Measurements from ENCODE around the gene CARNS1. TPM values are rescaled to one million over a fixed set of nuclear protein-coding genes. Genes with fewer than 3 reads are reported as not detected.

The CARNS1 gene
- total and polyA plus RNA-seq, 10 of the 15 experiments (the other 5 are each of a cell fraction or from before 2014, with no cell fraction given), result 0.02 to 0.14 (median 0.10) TPM; not detected in 3

GRCh38 chr11:67448220-67448609 lies 32.7 kb downstream of the CARNS1 start:
- no TSS peak for BruUV-seq (replicated peaks)
- Histone ChIP-seq H3K9ac (ENCODE audit: control insufficient read depth, insufficient read depth, low read length) (no peak overlapping the region), H3K4me1 (ENCODE audit: control insufficient read depth, insufficient read depth, low read length) (peaks cover 32% of the 10 kb centered on the region), H3K4me2 (ENCODE audit: control insufficient read depth, insufficient read depth) (no peak overlapping the region), H3K79me2 (ENCODE audit: control insufficient read depth, insufficient read depth, low read length) (peaks cover 10% of the 10 kb centered on the region), H2AFZ (ENCODE audit: control insufficient read depth, low read depth, low read length) (no peak overlapping the region), H3K27me3 (replicated peaks in 1 of 2; ENCODE audit: control insufficient read depth in 2 of 2, insufficient read depth in 2 of 2, low read length in 1 of 2) (no peaks in the 10 kb centered on the region), H3K27ac (ENCODE audit: control insufficient read depth, insufficient read depth) (no peak overlapping the region), H3K4me3 (no peak overlapping the region), H3K36me3 (ENCODE audit: control insufficient read depth in 2 of 2, insufficient read depth in 2 of 2, low read length in 1 of 2) (no peaks in the 10 kb centered on the region), H4K20me1 (ENCODE audit: control insufficient read depth, insufficient read depth) (no peaks in the 10 kb centered on the region), H3K9me3 (replicated peaks; ENCODE audit: control insufficient read depth, insufficient read depth, low read length) (no peaks in the 10 kb centered on the region)
- RAD21 ChIA-PET (ENCODE audit: unreplicated experiment), result no interaction called here
- 96% methylated on average over 7 of the region's 7 CpGs for WGBS (ENCODE audit: insufficient coverage, insufficient replicate concordance, low lambda C conversion rate, missing lambda C conversion rate)
- ATAC-seq, result no peak
- in situ Hi-C loops (cut with MboI), result no loop called here
- no peak for DNase-seq (ENCODE audit: low read depth, low spot score)
- POLR2A ChIA-PET, result interaction anchor here (1.9 kb wide), 2 partner anchors 13 to 36 kb away, joined by 4 to 7 read pairs; no protein-coding TSS in a partner anchor
- SMC1A ChIA-PET (ENCODE audit: uncharacterized antibody, unreplicated experiment), result interaction anchor here (1.3 kb wide), 1 partner anchor 11 kb away, joined by 6 read pairs; the partner anchor contains the start of gene PTPRCAP
- CTCF ChIA-PET, result interaction anchor here (0.7 to 1.5 kb wide), 3 partner anchors 11 to 12 kb away, joined by 3 to 6 read pairs (median 4); no protein-coding TSS in a partner anchor
- TF ChIP-seq CHD2 (IDR thresholded peaks at IDR 0.05; ENCODE audit: borderline replicate concordance, low read depth, low read length) (no peak), POLR2A (IDR thresholded peaks at IDR 0.05; ENCODE audit: low read depth, low read length) (0 out of 2 replicates have a peak, but pooled peaks have one; percentile 19)
- intact Hi-C loops (cut with micrococcal nuclease; ENCODE audit: unreplicated experiment), result no loop called here
- FAIRE-seq, result no peak

DNA sequence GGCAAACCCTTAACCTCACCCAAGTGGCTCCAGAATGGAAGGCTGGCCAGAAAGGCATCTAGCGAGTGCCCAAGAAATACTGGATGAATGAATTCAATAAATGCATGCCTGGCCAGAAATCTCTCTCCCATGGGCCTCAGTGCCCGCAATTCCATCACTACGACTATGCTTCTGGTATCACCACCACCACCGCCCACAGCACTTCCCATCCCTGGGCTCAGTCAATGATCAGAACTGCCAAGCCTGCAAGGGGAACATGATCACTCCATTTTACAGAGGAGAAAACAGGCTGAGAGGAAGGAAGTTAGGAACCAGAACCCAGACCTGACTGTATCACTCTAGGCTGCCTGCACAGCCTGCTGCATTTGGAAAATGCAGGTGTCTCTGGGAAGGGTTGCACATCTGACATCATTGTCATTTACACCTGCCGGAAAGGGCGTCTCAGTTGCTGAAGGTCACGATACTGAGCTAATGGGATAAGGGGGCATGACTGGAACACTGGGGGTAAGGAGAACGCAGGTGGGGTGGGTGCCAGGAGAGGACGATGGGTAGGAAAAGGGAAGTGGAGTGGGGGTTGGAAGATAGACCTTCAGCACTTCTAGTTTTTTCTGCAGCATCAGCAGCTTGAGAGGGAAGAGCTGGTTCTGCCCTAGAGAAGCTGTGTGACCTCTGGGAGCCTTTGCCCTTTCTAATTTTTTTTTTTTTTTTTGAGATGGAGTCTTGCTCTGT lies 33.8 kb downstream of the CARNS1 start:
- Histone ChIP-seq H3K27ac (ENCODE audit: control insufficient read depth, insufficient read depth) (no peak overlapping the region), H4K20me1 (ENCODE audit: control insufficient read depth, insufficient read depth) (no peaks in the 10 kb centered on the region), H3K79me2 (ENCODE audit: control insufficient read depth, insufficient read depth, low read length) (peaks cover 10% of the 10 kb centered on the region), H3K27me3 (replicated peaks in 1 of 2; ENCODE audit: control insufficient read depth in 2 of 2, insufficient read depth in 2 of 2, low read length in 1 of 2) (no peaks in the 10 kb centered on the region), H3K4me2 (ENCODE audit: control insufficient read depth, insufficient read depth) (no peak overlapping the region), H3K9ac (ENCODE audit: control insufficient read depth, insufficient read depth, low read length) (no peak overlapping the region), H3K9me3 (replicated peaks; ENCODE audit: control insufficient read depth, insufficient read depth, low read length) (no peaks in the 10 kb centered on the region), H3K4me1 (ENCODE audit: control insufficient read depth, insufficient read depth, low read length) (peaks cover 30% of the 10 kb centered on the region), H2AFZ (ENCODE audit: control insufficient read depth, low read depth, low read length) (no peak overlapping the region), H3K4me3 (no peak overlapping the region), H3K36me3 (ENCODE audit: control insufficient read depth in 2 of 2, insufficient read depth in 2 of 2, low read length in 1 of 2) (no peaks in the 10 kb centered on the region)
- FAIRE-seq (no peak), DNase-seq (ENCODE audit: low read depth, low spot score) (no peak), ATAC-seq (no peak)
- ChIA-PET POLR2A (interaction anchor here (0.7 to 1.9 kb wide), 8 partner anchors 9 to 1012 kb away, joined by 4 to 7 read pairs (median 4); partner anchors contain the start of gene PPP1CA), SMC1A (ENCODE audit: uncharacterized antibody, unreplicated experiment) (interaction anchor here (0.8 to 1.2 kb wide), 2 partner anchors 25 to 48 kb away, joined by 3 read pairs; partner anchors contain the start of gene PPP1CA), CTCF (interaction anchor here (0.6 to 1.2 kb wide), 4 partner anchors 10 to 48 kb away, joined by 3 to 5 read pairs (median 4); partner anchors contain the start of gene PPP1CA), RAD21 (ENCODE audit: unreplicated experiment) (no interaction called here)
- in situ Hi-C loops (cut with MboI) (no loop called here), intact Hi-C loops (cut with micrococcal nuclease; ENCODE audit: unreplicated experiment) (no loop called here)
- WGBS (ENCODE audit: insufficient coverage, insufficient replicate concordance, low lambda C conversion rate, missing lambda C conversion rate), result 61% methylated on average over 9 of the region's 9 CpGs
- no TSS peak for BruUV-seq (replicated peaks)
- TF ChIP-seq EGR1 (IDR thresholded peaks at IDR 0.05; ENCODE audit: borderline replicate concordance in 1 of 2, low read depth in 2 of 2, low read length in 2 of 2) (no peak), HCFC1 (IDR thresholded peaks at IDR 0.05; ENCODE audit: low read length) (no peak), SREBF2 (IDR thresholded peaks at IDR 0.05; ENCODE audit: low read length) (no peak), PML (IDR thresholded peaks at IDR 0.05; ENCODE audit: low read length) (no peak), FOXK2 (IDR thresholded peaks at IDR 0.05) (no peak), ETV6 (conservative IDR thresholded peaks at IDR 0.05 in 1 of 2, IDR thresholded peaks at IDR 0.05 in 1 of 2; ENCODE audit: borderline replicate concordance in 1 of 2, low read depth in 1 of 2) (no peak), MEF2A (IDR thresholded peaks at IDR 0.05; ENCODE audit: insufficient read depth, low read depth, low read length) (no peak), POLR2A (IDR thresholded peaks at IDR 0.05; ENCODE audit: low read depth, low read length) (no peak; the same call in 1 of the 2 replicates), RCOR1 (conservative IDR thresholded peaks at IDR 0.05; ENCODE audit: low read depth, low read length) (no peak), BRCA1 (IDR thresholded peaks at IDR 0.05; ENCODE audit: low read depth, low read length) (no peak), CHD4 (IDR thresholded peaks at IDR 0.05) (no peak), NR2F1 (conservative IDR thresholded peaks at IDR 0.05) (no peak), EED (IDR thresholded peaks at IDR 0.05; ENCODE audit: low read depth) (no peak), STAT3 (IDR thresholded peaks at IDR 0.05; ENCODE audit: low read depth, low read length) (no peak), SIX5 (IDR thresholded peaks at IDR 0.05; ENCODE audit: low read depth, low read length, severe bottlenecking) (no peak), ATF7 (IDR thresholded peaks at IDR 0.05; ENCODE audit: low read depth) (no peak)
- TF ChIP-seq, protein P1, sequence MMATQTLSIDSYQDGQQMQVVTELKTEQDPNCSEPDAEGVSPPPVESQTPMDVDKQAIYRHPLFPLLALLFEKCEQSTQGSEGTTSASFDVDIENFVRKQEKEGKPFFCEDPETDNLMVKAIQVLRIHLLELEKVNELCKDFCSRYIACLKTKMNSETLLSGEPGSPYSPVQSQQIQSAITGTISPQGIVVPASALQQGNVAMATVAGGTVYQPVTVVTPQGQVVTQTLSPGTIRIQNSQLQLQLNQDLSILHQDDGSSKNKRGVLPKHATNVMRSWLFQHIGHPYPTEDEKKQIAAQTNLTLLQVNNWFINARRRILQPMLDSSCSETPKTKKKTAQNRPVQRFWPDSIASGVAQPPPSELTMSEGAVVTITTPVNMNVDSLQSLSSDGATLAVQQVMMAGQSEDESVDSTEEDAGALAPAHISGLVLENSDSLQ (IDR thresholded peaks at IDR 0.05), result no peak
